Measurements from ENCODE around the gene ZNF253.
"Not testable (repeated sequence)": the region's sequence is repeated elsewhere in the genome, so short reads cannot be mapped to it uniquely, and the experiment has no call there.

DNA sequence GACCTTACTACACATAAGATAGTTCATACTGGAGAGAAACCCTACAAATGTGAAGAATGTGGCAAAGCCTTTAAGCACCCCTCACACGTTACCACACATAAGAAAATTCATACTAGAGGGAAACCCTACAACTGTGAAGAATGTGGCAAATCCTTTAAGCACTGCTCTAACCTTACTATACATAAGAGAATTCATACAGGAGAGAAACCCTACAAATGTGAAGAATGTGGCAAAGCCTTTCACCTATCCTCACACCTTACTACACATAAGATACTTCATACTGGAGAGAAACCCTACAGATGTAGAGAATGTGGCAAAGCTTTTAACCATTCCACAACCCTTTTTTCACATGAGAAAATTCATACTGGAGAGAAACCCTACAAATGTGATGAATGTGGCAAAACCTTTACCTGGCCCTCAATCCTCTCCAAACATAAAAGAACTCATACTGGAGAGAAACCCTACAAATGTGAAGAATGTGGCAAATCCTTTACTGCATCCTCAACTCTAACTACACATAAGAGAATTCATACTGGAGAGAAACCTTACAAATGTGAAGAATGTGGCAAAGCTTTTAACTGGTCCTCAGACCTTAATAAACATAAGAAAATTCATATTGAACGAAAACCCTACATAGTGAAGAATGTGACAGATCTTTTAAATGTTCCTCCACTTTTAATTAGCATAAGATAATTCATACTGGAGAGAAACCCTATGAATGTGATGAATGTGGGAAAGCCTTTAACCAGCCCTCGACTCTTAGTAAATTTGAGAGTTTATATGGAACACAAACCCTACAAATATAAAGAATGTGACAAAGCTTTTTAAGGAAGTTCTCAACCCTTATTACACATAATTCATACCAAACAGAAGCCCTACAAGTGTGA, 26.6 kb downstream of the ZNF253 start:
- not testable (repeated sequence) for TF ChIP-seq EZH2 (IDR thresholded peaks at IDR 0.05; ENCODE audit: insufficient read depth, poor library complexity, severe bottlenecking); EZH2phosphoT487 (IDR thresholded peaks at IDR 0.05; ENCODE audit: insufficient read depth, low read depth)
